Gastroesophageal sphincter (tissue), 4 donors: ENCODE measurements around the gene S100A13. TPM values are rescaled to one million over a fixed set of nuclear protein-coding genes. Genes with fewer than 3 reads are reported as not detected.
"Not testable (repeated sequence)": the region's sequence is repeated elsewhere in the genome, so short reads cannot be mapped to it uniquely, and the experiment has no call there.

Experiments
- ATAC-seq: fragments of 150-250 bp; one replicate; pipeline ENCODE4 v1.9.1; 2016; ENCODE audit warnings: mild to moderate bottlenecking, moderate library complexity
- H3K27ac ChIP-seq, 4 donors: fragments of 200-600 bp; sonication (generic) in 3 of 4; 1 replicate in 3 of 4; 2 replicates in 1 of 4; pipeline ENCODE4 v1.5.1; 2016 to 2019
- H3K27me3 ChIP-seq: fragments of 200-600 bp; sonication (generic); one replicate; pipeline ENCODE4 v1.5.1; 2019
- H3K36me3 ChIP-seq, 2 donors: fragments of 200-600 bp; sonication (generic); one replicate each; pipeline ENCODE4 v1.5.1; 2019; ENCODE audit warnings: control low read depth in 1 of 2
- H3K4me1 ChIP-seq, 3 donors: fragments of 200-600 bp; sonication (generic); 1 replicate in 2 of 3; 2 replicates in 1 of 3; pipeline ENCODE4 v1.5.1; 2016 to 2019; ENCODE audit warnings: control low read depth in 2 of 3
- H3K4me3 ChIP-seq, 2 donors: fragments of 200-600 bp; sonication (generic); one replicate each; pipeline ENCODE4 v1.5.1; 2019; ENCODE audit warnings: mild to moderate bottlenecking in 1 of 2, moderate library complexity in 1 of 2
- H3K9me3 ChIP-seq, 3 donors: fragments of 200-600 bp; sonication (generic); one replicate each; pipeline ENCODE4 v1.5.1; 2017 to 2019; ENCODE audit warnings: control low read depth in 2 of 3
- CTCF ChIP-seq, 4 experiments: fragments of 200-600 bp in 2 of 4; fragments of 450-650 bp in 2 of 4; sonication (generic) in 1 of 4; IDR thresholded peaks; one replicate each; pipeline ENCODE4 v1.5.1; 2017 to 2019; ENCODE audit warnings: antibody characterized with exemption in 4 of 4, mild to moderate bottlenecking in 2 of 4, moderate library complexity in 2 of 4
- EP300 ChIP-seq: sonication (generic); formaldehyde crosslinking; IDR thresholded peaks from one replicate; pipeline ENCODE4 v1.6.1; 2017; ENCODE audit warnings: antibody characterized with exemption, mild to moderate bottlenecking
- POLR2A ChIP-seq, 2 donors: fragments of 450-650 bp; IDR thresholded peaks; one replicate each; pipeline ENCODE4 v1.6.1; 2017; ENCODE audit warnings: antibody characterized with exemption in 2 of 2, mild to moderate bottlenecking in 2 of 2, moderate library complexity in 1 of 2
- POLR2AphosphoS5 ChIP-seq: sonication (generic); formaldehyde crosslinking; IDR thresholded peaks from one replicate; pipeline ENCODE4 v1.6.1; 2017; ENCODE audit warnings: antibody characterized with exemption
- WGBS, 2 donors: methylation state at CpG; one replicate each; pipeline ENCODE4 v1.1.5; 2018; ENCODE audit warnings: low coverage in 1 of 2; 5-methylcytosine and 5-hydroxymethylcytosine counted together
- total RNA-seq, 4 donors: library from RNA; depleted of rRNA; stranded (reverse); fragments of >200 nt; gene quantifications; one replicate each; pipeline ENCODE4 v1.1.0, GENCODE V29; 2016

S100A13 gene
- total RNA-seq, 4 donors from 2014 or later = 56.1 to 133 (median 76.3) TPM

- Histone ChIP-seq H3K27ac (no peak overlapping the region), H3K9me3 (no peaks in the 10 kb centered on the region), H3K4me1 (no peaks in the 10 kb centered on the region), H3K4me3 (no peak overlapping the region), H3K27me3 (no peaks in the 10 kb centered on the region), H3K36me3 (no peaks in the 10 kb centered on the region)
- WGBS, 2 donors = 60 to 64% methylated on average over 1 of the region's 1 CpG
- no peak for ATAC-seq
- no peak for TF ChIP-seq POLR2A (IDR thresholded peaks at IDR 0.05)
- TF ChIP-seq CTCF (IDR thresholded peaks at IDR 0.05) = no peak
- no peak for TF ChIP-seq POLR2AphosphoS5
- no peak for TF ChIP-seq EP300
Observed at GRCh38 chr1:153586347-153586746, 41.0 kb downstream of the S100A13 start.

- 91 to 100% methylated on average over 1 of the region's 1 CpG for WGBS, 2 donors
- H3K9me3 ChIP-seq = no peaks in the 10 kb centered on the region
- H3K27ac ChIP-seq = no peak overlapping the region
- no peak for TF ChIP-seq POLR2AphosphoS5
- TF ChIP-seq POLR2A (IDR thresholded peaks at IDR 0.05) = no peak
- no peak for TF ChIP-seq CTCF (IDR thresholded peaks at IDR 0.05)
- TF ChIP-seq EP300 = no peak
- H3K4me1 ChIP-seq = no peaks in the 10 kb centered on the region
- H3K27me3 ChIP-seq = no peaks in the 10 kb centered on the region
- no peak overlapping the region for H3K4me3 ChIP-seq
- no peaks in the 10 kb centered on the region for H3K36me3 ChIP-seq
- no peak for ATAC-seq
Observed at GRCh38 chr1:153585006-153585405, 42.3 kb downstream of the S100A13 start.

- Histone ChIP-seq H3K27me3 (no peaks in the 10 kb centered on the region), H3K27ac (no peak overlapping the region), H3K4me3 (no peak overlapping the region), H3K4me1 (no peaks in the 10 kb centered on the region), H3K9me3 (no peaks in the 10 kb centered on the region), H3K36me3 (no peaks in the 10 kb centered on the region)
- WGBS, 2 donors = 91% methylated on average over 2 of the region's 2 CpGs; no CpG with 5 or more reads in 1 of the 2 donors
- TF ChIP-seq POLR2A (IDR thresholded peaks at IDR 0.05) (no peak), POLR2AphosphoS5 (no peak), CTCF (IDR thresholded peaks at IDR 0.05) (no peak), EP300 (no peak)
- no peak for ATAC-seq
Observed at GRCh38 chr1:153583976-153584375, 43.3 kb downstream of the S100A13 start.

GRCh38 chr1:153583514-153583913 is 43.8 kb downstream of the S100A13 start:
- not testable (repeated sequence) for H3K27ac ChIP-seq, ATAC-seq, H3K36me3 ChIP-seq, H3K9me3 ChIP-seq, H3K4me3 ChIP-seq, H3K4me1 ChIP-seq, H3K27me3 ChIP-seq
- WGBS, 2 donors = 100% methylated on average over 1 of the region's 3 CpGs; no CpG with 5 or more reads in 1 of the 2 donors

- H3K27me3 ChIP-seq, H3K4me1 ChIP-seq, H3K4me3 ChIP-seq, H3K27ac ChIP-seq, ATAC-seq, H3K9me3 ChIP-seq, H3K36me3 ChIP-seq: not testable (repeated sequence)
- WGBS, 2 donors = no CpG with 5 or more reads among the region's 34 CpGs
Observed at GRCh38 chr1:153582836-153583235, 44.5 kb downstream of the S100A13 start.

- H3K4me1 ChIP-seq = no peaks in the 10 kb centered on the region
- no peak for ATAC-seq
- H3K9me3 ChIP-seq = no peaks in the 10 kb centered on the region
- no peak overlapping the region for H3K4me3 ChIP-seq
- H3K27ac ChIP-seq = no peak overlapping the region
- no peaks in the 10 kb centered on the region for H3K27me3 ChIP-seq
- H3K36me3 ChIP-seq = no peaks in the 10 kb centered on the region
- TF ChIP-seq CTCF (IDR thresholded peaks at IDR 0.05) (no peak), EP300 (no peak), POLR2AphosphoS5 (no peak), POLR2A (IDR thresholded peaks at IDR 0.05) (no peak)
- 50 to 76% methylated on average over 1 to 2 of the region's 3 CpGs for WGBS, 2 donors
Observed at GRCh38 chr1:153578936-153579335, 48.4 kb downstream of the S100A13 start.
